HG02642 (cell line): Measurements from ENCODE around the gene DLG5.

ENCODE experiments used
- ATAC-seq: cut with Tn5 transposase; IDR thresholded peaks from one replicate; pipeline ENCODE4 v1.9.1; 2021; ENCODE audit warnings: mild to moderate bottlenecking; ENCODE audit not compliant: unreplicated experiment, poor library complexity

Gene DLG5

DNA sequence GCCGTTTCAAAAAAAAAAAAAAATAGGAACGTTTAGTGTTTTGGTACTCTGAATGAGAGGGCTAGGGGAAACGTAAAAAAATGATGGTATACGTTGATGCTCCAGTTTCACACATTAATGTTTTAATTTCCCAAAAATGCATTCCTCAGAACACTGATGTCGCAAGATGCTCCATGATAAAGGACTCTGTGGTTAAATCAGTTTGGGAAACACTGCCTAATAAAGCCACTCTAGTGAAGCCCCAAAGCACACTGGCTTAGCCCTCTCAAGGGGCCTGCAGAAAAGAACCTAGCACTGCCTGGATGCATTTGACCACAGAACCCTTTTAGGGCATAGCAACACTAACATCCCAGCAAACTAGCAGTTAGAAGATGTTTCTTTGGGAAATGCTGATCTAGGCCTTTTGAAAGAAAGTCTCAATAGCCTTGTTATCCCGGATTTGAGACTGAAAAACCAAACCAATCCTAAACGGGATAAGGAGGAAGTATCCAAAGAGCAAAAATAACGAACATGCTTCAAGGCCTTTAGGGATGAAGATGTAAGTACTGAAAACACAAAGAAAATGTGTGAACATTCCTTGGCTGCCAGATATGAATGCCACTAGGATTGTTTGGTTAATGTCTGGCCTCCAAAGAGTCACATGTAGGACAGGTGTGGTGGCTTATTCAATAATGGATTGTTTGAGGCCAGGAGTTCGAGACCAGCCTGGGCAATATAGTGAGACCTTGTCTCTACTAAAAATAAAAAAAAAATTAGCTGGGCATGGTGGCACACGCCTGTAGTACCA lies 11.0 kb downstream of the DLG5 start:
- ATAC-seq, result no peak

DNA sequence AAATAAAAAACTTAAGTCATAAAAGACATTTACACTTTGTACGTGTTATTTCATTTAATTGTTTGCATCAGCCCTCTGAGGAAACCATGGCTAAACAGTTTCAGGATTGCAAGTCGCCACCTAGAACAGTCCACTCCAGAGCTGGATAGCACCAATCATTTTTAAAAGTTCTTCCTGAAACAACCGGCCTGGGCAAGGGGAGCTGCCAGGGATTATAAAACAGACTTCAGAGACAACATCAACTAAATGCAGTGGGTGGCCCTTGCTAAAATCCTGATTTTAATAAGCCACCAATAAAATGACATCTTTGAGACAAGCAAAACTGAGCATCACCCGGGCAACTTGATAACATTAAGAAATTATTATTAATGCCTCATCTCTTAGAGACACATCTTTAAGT lies 13.5 kb downstream of the DLG5 start:
- ATAC-seq, result no peak

DNA sequence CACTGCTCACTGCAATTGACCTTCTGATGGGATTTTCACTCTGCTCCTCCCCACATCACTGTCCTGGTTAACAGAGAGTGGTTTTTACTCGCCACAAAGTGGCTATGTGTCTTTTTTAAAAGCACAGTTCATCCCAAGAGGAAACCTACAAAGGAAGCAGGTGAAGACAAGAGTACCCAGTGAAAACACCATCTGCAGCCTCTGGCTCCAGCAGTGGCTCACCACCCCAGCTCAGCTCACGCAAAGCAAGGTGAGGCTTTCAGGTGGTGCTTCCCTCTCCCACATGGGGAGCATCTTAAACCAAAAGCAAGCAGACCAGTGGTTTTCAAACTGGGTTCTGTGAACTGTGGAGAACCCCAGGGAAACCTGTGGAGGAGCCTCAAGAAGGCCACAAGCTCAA lies 14.0 kb downstream of the DLG5 start:
- ATAC-seq, result no peak

DNA sequence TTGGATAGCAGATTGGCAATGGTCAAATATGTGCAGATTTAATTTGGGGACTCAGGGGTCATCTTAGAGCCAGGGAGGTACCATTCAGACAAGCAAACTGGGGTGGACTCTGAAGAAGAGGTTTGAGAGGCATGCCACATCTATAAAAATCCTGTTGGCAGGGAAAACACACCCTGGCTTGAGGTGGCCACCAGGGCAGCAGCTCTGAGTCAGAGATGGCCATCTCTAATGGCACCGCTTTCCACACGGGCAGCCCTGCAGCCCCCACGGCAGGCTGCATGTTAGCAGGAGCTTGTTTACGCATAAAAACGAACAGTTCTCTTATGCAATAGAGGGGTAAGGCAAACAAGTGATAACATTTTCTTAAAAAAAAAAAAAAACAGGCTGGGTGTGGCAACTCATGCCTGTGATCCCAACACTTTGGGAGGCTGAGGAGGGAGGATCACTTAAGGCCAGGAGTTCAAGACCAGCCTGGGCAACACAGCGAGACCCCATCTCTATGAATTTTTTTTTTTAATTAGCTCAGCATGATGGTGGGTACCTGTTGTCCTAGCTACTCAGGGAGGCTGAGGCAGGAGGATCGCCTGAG lies 14.9 kb downstream of the DLG5 start:
- ATAC-seq, result no peak

DNA sequence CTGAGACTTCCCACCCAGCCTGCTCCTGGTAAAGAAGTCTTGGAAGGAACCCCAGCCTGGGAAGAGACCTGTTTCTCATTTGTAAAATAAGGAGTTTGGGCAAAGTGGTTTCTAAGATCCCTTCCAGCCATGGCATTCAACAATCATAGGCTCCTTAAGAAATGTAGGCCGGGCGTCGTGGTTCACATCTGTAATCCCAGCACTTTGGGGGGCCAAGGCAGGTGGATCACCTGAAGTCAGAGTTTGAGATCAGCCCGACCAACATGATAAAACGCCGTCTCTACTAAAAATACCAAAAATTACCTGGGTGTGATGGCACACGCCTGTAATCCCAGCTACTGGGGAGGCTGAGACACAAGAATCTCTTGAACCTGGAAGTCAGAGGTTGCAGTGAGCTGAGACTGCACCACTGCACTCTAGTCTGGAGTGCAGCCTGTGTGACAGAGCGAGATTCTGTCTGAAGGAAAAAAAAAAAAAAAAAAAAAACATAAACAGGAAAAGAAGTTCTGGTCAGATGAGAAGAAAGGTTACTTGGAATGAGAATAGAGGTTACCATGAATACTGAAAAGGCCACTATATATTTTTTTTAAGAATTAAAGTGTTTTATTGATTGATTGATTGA lies 15.9 kb downstream of the DLG5 start:
- no peak for ATAC-seq

DNA sequence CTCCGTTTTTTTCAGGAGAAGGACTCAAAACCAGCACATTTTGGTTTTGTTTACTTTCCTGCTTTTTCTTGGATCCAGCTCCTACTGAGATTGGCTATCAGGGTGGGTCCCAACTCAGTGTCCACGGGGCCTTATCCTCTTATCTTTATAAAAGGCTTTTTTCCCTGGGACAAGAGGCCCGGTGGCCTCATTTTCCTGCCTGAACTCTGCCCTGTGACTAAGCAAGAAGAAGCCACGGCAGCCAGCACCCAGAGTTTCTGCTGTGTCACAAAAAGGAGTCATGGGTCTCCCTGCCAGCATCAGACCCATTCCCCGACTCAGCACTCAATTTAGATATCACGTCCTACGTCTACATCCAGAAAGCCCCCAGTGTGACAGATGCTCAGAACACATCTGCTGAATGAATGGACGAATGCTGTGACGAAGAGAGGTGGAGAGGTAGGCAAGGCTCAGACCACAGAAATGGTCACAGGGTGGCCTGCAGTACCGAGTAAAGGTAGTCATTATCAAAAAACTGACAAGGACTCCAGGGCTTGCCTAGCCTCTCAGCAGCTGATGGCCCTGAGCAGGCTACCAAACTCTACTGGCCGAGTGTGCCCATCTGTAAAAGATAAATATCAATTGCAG lies 16.7 kb downstream of the DLG5 start:
- no peak for ATAC-seq

DNA sequence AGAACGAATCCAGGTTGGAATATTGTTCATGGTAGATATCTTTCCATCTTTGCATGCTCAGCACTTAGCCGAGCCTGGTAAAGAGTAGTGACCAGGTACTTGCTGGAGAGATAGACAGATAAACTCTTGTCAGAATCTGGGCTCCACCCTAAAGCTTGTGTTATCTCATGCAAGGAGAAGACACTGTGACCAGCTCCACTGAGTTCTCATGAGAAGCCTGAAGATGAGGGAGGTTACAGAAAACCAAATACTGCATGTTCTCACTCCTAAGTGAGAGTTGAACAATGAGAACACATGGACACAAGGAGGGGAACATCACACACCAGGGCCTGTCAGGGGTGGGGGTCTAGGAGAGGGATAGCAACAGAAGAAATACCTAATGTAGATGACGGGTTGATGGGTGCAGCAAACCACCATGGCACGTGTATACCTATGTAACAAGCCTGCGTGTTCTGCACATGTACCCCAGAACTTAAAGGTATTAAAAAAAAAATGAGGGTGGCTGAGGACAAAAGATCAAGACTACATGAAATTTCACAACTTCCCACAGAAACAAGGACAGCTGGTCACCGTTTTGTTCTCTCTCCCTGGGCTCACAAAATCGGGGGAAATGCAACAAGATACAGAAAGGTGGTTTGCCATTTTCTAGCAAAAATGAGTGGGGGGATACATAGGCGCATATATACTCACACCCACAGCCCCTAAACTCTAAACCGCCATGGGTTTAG lies 17.4 kb downstream of the DLG5 start:
- no peak for ATAC-seq

DNA sequence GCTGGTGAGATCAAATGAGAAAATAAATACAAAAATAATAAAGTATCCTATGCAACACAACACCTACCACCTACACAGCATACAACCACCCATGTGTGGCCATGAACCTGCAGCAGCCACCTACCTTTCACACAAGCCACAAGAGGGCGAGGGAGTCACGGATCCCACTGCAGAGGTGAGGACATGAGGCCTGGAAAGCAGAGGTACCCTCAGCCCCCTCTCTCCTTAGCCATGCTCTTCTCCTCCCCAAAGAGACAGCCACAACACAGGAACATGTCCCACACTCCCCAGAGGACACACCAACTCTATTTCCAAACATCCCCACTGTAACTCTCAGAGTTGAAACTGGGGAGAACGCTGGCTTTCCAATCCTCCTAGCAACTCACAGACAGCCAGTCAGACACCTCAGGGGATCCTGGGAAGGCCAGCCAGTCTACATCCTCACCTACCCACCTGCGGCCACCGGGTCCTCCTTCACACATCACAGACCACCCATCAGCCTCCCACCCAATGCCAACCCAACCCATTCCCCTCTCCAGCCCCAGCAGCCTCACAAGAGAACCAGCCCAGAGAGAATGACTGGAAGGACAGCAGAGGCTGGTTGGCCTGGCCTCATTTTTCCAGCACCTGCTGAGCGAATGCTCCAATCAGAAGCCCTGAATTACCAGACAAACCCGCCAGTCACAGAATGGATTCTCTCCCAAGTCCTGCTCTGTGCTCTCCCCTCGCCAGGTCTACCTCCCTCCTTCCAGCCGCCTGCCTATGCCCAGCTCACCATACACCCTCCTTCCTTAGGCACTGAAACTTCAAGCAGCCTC lies 18.4 kb downstream of the DLG5 start:
- no peak for ATAC-seq

DNA sequence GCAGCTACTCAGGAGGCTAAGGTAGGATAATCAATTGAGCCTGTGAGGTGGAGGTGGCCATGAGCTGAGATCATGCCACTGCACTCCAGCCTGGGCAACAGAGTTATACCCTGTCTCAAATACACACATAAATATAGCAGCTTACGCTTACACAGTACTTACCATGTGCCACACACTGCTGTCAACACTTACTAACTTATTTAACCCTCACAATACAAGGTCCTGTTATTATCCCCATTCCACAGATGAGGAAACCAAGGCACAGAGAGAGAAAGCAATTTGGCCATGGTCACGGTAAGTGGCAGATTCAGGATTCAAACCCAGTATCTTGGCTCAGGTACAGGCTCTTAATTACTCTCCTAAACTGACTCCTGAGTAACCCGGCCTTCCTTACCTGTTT lies 19.1 kb downstream of the DLG5 start:
- ATAC-seq, result no peak

DNA sequence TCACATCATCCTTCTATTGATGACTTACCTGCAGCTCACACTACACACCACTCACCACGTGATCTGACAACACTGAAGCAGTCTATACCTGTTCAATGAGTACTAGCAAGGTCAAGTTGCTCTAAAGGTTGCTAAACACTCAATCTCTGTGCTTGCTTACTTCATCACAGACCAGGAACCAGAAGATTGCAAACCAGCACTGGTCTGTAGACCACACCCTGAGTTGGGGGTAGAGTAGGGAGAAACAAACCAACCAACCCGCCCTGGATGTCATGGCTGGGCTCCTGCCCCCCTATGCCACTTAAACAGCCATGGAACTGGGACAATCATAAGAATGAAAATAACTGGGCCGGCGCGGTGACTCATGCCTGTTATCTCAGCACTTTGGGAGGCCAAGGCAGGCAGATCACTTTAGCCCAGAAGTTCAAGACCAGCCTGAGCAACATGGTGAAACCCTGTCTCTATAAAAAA lies 19.6 kb downstream of the DLG5 start:
- no peak for ATAC-seq

DNA sequence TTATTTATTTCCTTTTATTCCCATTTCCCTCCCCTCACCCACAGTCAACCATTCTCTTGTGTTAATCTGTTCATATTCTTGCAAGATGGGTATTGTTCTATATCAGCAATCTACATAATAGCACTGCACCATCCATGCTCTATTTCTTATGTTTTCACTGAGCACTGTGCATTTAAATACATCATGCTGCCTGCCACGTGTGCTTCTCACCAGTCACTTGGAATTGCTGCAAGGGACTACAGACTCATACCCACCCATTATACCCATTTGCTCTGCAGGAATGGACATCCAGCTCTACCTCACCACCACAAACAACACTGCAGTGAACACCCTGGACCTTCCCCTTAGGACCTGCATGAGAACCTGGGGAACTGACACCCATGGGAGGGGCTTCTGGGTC lies 20.8 kb downstream of the DLG5 start:
- ATAC-seq, result no peak

DNA sequence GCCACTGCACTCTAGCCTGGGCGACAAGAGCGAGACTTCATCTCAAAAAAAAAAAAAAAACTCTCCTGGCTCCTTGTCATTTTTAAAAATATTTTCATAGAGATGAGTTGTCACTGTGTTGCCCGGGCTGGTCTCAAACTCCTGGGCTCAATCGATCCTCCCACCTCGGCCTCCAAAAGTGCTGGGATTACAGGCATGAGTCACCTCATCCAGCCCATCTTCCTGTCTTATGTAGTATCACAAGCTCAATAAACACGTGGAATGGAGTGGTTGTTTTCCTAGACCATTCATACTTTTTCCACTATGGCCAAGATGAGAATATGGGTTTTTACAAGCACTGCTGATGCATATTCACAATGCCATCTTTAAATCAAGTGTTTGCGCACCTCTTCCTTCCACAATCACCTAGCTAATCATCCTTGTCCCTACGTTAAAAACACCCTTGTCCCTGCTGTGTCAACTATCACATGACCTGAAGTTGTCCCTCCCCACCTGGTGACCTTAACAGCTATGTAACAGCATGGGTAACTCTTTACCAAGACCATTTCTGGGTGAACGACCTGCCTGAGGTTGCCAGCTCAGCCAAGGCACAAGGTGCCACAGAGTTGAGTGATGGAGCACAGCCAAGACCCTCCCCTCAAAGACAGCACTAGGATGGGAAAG lies 21.3 kb downstream of the DLG5 start:
- ATAC-seq, result no peak

DNA sequence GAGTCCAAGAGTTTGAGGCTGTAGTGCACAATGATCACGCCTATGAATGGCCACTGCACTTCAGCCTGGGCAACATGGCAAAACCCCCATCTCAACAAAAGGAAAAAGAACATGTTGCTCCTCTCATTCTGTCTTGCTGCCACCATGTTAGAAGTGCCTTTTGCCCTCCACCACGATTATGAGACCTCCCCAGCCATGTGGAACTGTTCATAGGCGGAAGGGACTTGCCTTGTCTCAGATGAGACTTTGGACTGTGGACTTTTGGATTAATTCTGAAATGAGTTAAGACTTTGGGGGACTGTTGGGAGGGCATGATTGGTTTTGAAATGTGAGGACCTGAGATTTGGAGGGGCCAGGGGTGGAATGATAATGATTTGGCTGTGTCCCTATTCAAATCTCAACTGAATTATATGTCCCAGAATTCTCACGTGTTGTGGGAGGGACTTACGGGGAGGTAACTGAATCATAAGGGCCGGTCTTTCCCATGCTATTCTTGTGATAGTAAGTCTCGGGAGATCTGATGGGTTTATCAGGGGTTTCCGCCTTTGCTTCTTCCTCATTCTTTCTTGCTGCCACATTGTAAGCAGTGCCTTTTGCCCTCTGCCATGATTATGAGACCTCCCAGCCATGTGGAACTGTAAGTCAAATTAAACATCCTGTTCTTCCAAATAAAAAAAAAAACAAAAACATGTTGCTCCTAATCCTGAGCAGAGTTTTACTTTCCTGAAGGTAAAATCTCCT lies 22.3 kb downstream of the DLG5 start:
- ATAC-seq, result no peak

DNA sequence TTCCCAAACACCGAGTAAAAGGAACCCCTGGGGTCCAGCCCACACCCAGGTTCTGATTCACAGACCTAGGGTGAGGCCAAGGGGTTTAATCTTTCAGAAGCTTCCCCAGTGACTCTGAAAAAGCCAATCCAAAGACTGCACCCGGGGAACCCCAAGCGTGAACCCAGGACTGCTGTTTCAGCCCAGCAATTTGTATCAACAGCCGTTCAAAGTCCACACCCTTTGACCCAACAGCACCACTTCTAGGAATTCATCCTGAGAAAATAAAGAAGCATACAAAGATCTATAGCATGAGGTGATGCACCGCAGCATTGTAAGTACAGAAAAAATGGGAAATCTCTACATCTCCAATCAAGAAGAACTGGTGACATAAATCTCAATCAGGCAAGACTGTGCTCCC lies 24.4 kb downstream of the DLG5 start:
- ATAC-seq, result no peak

DNA sequence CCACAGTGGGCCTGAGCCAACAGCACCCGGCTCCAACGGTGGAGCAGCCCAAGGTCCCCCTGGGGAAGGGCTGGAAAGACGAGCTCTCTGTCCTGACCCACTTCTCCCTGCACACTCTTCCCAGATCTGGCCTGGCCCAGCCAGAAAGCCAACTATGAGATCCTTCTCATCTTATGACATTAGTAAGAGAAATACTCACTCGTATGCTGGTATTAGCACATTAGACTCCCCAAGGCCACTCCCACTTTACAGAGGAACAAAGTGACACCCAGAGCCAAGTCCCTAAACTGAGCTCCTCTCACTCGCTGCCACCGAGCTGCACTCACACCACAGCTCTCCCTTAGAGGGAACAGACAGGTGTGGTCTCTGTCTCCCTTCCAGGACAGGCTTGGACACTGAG lies 24.8 kb downstream of the DLG5 start:
- ATAC-seq, result no peak

DNA sequence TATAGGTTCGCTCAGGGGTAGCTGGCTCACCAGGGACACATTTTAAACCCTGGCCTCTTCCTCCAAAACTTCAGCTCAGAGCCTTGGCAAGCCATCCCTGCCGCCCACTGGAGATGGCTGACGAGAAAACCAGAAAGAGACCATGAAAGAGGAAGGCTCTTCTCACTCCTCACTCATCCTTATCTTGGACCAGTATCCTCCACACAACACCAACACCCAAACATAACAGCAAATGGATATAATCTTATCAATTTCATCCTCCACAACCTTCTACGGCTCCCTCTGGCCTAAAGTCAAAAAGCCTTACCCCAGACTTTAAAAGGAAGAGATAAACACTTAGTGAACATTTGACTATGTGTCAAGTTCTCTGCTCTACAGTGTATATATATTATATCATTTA lies 26.9 kb downstream of the DLG5 start:
- ATAC-seq, result no peak

DNA sequence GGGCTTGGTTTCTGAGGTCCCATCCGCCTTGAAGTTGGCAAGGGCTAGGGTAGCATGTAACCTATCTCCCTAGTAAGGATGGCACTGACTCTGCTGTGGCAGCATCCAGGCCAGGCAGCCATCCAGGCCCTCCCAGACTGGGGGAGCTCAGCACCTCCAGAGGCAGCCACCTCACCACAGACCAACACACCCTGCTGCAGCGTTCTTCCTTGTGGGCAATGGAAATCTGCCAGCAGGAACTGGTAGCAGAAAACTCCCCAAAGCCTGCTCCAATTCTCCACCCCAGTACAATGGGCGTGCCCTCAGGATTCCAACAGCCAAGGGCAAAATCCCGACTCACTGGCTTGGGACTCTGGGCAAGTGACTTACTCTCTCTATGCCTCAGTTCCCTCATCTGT lies 27.5 kb downstream of the DLG5 start:
- ATAC-seq, result no peak

DNA sequence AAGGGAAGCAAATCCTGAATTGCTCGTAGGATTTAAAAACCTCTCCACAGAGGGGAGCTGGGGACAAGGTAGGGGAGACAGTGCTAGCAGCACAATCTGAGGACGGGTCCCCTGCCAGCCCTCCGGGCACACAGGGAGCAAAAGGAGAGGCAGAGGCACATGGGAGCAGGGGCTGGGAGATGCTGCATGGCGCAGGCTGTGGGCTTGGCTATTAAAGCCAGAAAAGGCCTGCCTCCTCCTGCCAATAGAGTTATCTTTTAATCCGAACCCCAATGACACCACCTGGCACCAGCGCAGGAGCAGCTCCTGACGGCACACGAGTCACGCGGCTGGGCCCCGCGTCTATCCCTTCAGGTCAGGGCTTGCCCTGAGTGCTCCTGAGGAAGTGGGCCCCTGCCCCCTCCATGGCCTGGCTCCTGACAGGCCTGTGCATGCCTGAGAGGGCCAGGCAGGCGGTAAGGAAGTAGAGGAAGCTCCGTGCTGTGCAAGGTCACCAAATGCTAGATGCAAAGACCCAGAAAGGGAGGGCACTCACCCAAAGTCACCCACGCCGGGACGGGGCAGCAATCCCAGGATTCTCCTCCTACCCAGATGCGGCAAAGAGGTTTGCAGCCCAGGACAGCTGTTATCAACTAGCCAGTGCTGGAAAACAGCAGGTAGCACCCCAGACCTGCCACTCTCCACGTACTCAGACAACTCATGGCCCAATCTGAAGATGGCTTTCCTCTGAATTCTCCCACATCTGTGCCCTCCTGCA lies 28.1 kb downstream of the DLG5 start:
- no peak for ATAC-seq
